A172 (cell line): ENCODE data around the gene ZNF584. TPM values are rescaled to one million over a fixed set of nuclear protein-coding genes. Genes with fewer than 3 reads are reported as not detected.
"Not testable (repeated sequence)": the region's sequence is repeated elsewhere in the genome, so short reads cannot be mapped to it uniquely, and the experiment has no call there.

ENCODE experiments used
- DNase-seq: peaks from one replicate; pipeline ENCODE4 v3.0.0-alpha.2; 2015; ENCODE audit warnings: low spot score
- total RNA-seq: library from RNA; depleted of rRNA; stranded (reverse); fragments of >200 nt; shearing (Covaris generic); gene quantifications from 2 replicates; pipeline ENCODE4 v1.2.3, GENCODE V29; 2014

The ZNF584 gene
- total RNA-seq, 1 experiment from 2014 or later: 42.1 TPM

GRCh38 chr19:58403920-58404478, 4.5 kb upstream of the ZNF584 start:
- DNase-seq: not testable (repeated sequence)

GRCh38 chr19:58406818-58407657, 1.4 kb upstream of the ZNF584 start:
- DNase-seq: no peak

GRCh38 chr19:58407658-58408151, 744 bp upstream of the ZNF584 start:
- no peak for DNase-seq

- peak; percentile 47 for DNase-seq
These were observed 751 bp downstream of the ZNF584 start for GRCh38 chr19:58409010-58409790.

DNA sequence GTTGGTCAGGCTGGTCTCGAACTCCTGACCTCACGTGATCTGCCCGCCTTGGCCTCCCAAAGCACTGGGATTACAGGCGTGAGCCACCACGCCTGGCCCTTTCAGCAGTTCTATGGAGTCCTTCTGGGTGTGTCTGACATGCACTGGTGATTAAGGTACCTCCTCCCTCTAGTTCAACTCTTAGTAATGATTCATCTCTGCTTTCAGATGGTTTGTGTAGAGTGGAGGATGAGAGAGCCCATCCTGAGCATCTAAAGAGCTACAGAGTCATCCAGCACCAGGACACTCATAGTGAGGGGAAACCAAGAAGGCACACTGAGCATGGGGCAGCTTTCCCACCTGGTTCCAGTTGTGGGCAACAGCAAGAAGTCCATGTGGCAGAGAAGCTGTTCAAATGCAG, 8.2 kb downstream of the ZNF584 start:
- no peak for DNase-seq

DNA sequence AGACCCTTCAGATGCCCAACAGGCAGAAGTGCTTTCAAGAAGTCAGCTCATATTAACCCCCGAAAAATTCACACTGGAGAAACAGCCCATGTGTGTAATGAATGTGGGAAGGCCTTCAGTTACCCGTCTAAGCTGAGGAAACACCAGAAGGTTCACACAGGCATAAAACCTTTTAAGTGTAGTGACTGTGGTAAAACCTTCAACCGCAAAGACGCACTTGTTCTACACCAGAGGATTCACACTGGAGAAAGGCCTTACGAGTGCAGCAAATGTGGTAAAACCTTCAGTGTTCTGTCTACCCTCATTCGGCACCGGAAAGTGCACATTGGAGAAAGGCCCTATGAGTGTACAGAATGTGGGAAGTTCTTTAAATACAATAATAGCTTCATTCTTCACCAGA, 8.6 kb downstream of the ZNF584 start:
- no peak for DNase-seq

- no peak for DNase-seq
These were observed 20.2 kb downstream of the ZNF584 start for GRCh38 chr19:58428617-58429016.

- DNase-seq: no peak
These were observed 21.3 kb downstream of the ZNF584 start for GRCh38 chr19:58429745-58430144.

DNA sequence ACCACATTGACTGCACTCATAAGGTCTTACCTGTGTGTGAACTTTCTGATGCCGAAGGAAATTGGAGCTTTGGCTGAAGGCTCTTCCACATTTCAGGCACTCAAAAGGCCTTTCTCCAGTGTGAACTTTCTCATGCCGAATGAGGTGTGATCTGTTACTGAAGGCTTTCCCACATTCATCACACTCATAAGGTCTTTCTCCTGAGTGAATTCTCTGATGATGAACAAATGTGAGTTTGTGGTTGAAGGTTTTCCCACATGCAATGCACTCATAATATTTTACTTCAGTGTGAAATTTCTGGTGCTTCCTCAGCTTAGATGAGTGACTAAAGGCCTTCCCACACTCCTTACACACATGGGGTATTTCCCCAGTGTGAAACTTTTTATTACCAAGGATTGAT, 25.8 kb downstream of the ZNF584 start:
- DNase-seq: no peak

GRCh38 chr19:58439576-58440554, 31.4 kb downstream of the ZNF584 start, which contains the start of gene ZNF132:
Gene ZNF132, minus strand, starts transcription at chr19:58440153. Its CDS starts 332 bp downstream, at chr19:58439821.
- DNase-seq: peak; percentile 75

DNA sequence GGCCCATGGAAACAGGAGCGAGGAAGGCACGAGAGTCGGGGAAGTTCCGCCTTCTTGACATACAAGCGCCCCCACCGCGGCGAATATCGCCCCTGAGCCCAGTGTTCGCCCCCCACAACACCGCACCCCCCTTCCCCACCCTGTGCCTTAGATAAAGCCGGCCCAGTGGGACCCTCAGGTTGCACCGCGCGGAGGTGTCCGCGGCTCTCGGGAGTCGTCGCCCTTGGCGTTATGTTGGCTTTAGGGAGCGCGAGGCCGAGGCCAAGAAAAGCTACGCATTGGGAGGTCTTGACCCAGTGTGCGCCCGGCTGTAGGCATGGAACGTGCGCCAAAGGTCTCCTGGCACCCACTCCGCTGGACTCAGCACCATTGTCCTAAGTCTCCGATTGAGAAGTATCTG, 32.1 kb downstream of the ZNF584 start:
- no peak for DNase-seq

DNA sequence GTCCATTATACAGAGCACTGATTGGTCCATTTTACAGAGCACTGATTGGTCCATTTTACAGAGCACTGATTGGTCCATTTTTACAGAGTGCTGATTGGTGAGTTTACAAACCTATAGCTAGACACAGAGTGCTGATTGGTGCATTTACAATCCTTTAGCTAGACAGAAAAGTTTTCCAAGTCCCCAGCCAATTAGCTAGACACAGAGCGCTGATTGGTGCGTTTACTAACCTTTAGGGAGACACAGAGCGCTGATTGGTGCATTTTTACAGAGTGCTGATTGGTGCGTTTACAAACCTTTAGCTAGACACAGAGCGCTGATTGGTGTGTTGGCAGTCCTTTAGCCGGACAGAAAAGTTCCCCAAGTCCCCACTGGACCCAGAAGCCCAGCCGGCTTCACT, 34.5 kb downstream of the ZNF584 start:
- DNase-seq: not testable (repeated sequence)

DNA sequence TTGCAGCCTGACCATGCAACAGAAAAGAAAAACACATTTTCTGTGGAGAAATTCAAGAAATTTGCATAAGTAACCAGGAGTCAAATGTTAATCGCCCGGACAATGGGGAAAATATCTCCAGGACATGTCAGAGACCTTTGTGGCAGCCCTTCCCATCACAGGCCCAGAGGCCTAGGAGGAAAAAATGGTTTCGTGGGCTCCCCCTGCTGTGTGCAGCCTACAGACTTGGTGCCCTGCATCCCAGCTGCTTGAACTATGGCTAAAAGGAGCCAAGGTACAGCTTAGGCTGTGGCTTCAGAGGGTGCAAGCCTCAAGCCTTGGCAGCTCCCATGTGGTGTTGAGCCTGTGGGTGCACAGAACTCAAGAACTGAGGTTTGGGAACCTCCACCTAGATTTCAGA, 40.4 kb downstream of the ZNF584 start:
- DNase-seq: not testable (repeated sequence)

GRCh38 chr19:58449980-58450379, 41.5 kb downstream of the ZNF584 start:
- not testable (repeated sequence) for DNase-seq

- no peak for DNase-seq
These were observed 42.5 kb downstream of the ZNF584 start for GRCh38 chr19:58450856-58451357.

GRCh38 chr19:58451358-58452101, 43.1 kb downstream of the ZNF584 start, which contains the start of gene ZNF324B:
Gene ZNF324B, plus strand, starts transcription at chr19:58451622. Its CDS starts 2,080 bp downstream, at chr19:58453702.
- DNase-seq: peak; percentile 97

- no peak for DNase-seq
These were observed 45.3 kb downstream of the ZNF584 start for GRCh38 chr19:58453743-58454142.

- no peak for DNase-seq
These were observed 46.9 kb downstream of the ZNF584 start for GRCh38 chr19:58455306-58455705.

DNA sequence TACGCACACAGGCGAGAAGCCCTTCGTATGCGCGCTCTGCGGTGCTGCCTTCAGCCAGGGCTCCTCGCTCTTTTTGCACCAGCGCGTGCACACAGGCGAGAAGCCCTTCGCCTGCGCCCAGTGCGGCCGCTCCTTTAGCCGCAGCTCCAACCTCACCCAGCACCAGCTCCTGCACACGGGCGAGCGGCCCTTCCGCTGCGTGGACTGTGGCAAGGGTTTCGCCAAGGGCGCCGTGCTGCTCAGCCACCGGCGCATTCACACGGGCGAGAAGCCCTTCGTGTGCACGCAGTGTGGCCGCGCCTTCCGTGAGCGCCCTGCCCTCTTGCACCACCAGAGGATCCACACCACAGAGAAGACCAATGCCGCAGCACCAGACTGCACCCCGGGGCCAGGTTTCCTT, 47.7 kb downstream of the ZNF584 start:
- no peak for DNase-seq

DNA sequence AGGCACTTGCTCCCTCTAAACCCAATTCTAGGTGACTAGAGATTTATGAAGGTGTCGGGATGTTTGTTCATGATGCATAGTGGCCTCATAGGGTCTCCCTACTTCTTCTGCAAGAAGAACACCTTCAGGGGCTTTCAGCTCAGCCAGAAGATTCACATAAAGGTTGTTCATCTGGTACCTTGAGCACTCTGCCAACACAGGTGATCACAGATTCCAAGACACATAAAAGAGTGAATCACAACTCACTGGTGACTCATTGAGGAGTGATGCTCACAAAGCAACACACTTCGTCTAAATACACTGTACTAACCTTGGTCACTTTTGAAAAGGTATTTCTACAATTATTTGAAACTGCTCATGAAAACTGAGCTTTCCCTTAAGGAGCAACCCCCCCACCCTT, 51.6 kb downstream of the ZNF584 start:
- peak; percentile 21 for DNase-seq
